Astrocyte (in vitro differentiated cells and primary cell): Measurements from ENCODE around the gene SMOC1. TPM values are rescaled to one million over a fixed set of nuclear protein-coding genes. Genes with fewer than 3 reads are reported as not detected.

Experiments used
- DNase-seq: peaks from one replicate; pipeline ENCODE4 v3.0.0-alpha.2; 2010; ENCODE audit warnings: low read depth
- FAIRE-seq: peaks from 2 replicates; lab custom pipeline; 2011; peaks lifted over from hg19 to GRCh38; lab: Jason Lieb, UNC
- H2AFZ ChIP-seq: 2 replicates; pipeline ENCODE4 v1.6.0; 2012; ENCODE audit warnings: low read depth, low read length, inconsistent platforms
- H3K27ac ChIP-seq: 2 replicates; pipeline ENCODE4 v1.5.1; 2011; ENCODE audit warnings: low read depth, low read length, inconsistent platforms
- H3K27me3 ChIP-seq: 2 replicates; pipeline ENCODE4 v1.6.0; 2011; ENCODE audit warnings: low read length, inconsistent platforms; ENCODE audit not compliant: insufficient read depth
- H3K36me3 ChIP-seq: 2 replicates; pipeline ENCODE4 v1.5.1; 2011; ENCODE audit warnings: low read length, inconsistent platforms; ENCODE audit not compliant: insufficient read depth
- H3K4me1 ChIP-seq: 2 replicates; pipeline ENCODE4 v1.5.1; 2011; ENCODE audit warnings: low read length, inconsistent platforms; ENCODE audit not compliant: insufficient read depth
- H3K4me2 ChIP-seq: 2 replicates; pipeline ENCODE4 v1.6.0; 2012; ENCODE audit warnings: low read length, inconsistent platforms
- H3K4me3 ChIP-seq: 2 replicates; pipeline ENCODE4 v1.5.1; 2011; ENCODE audit warnings: low read depth, mild to moderate bottlenecking, low read length, inconsistent platforms; ENCODE audit not compliant: insufficient read depth
- H3K79me2 ChIP-seq: 2 replicates; pipeline ENCODE4 v1.6.0; 2012; ENCODE audit warnings: mild to moderate bottlenecking, low read length, inconsistent platforms; ENCODE audit not compliant: insufficient read depth
- H3K9ac ChIP-seq: 2 replicates; pipeline ENCODE4 v1.6.0; 2012; ENCODE audit warnings: mild to moderate bottlenecking, low read length, inconsistent platforms
- H3K9me3 ChIP-seq: 2 replicates; pipeline ENCODE4 v1.5.1; 2012; ENCODE audit warnings: low read depth, mild to moderate bottlenecking, low read length, inconsistent platforms; ENCODE audit not compliant: insufficient read depth
- H4K20me1 ChIP-seq: 2 replicates; pipeline ENCODE4 v1.6.0; 2012; ENCODE audit warnings: low read length, inconsistent platforms; ENCODE audit not compliant: insufficient read depth
- H3K27ac Mint-ChIP-seq: one replicate; pipeline ENCODE4 v1.8.0; 2021; ENCODE audit warnings: mild to moderate bottlenecking, mixed read lengths; ENCODE audit not compliant: unreplicated experiment
- H3K27me3 Mint-ChIP-seq: one replicate; pipeline ENCODE4 v1.8.0; 2021; ENCODE audit warnings: low read depth, mixed read lengths; ENCODE audit not compliant: unreplicated experiment
- H3K36me3 Mint-ChIP-seq: one replicate; pipeline ENCODE4 v1.8.0; 2021; ENCODE audit warnings: low read depth, mixed read lengths; ENCODE audit not compliant: unreplicated experiment
- H3K4me1 Mint-ChIP-seq: one replicate; pipeline ENCODE4 v1.8.0; 2021; ENCODE audit warnings: low read depth, mixed read lengths; ENCODE audit not compliant: unreplicated experiment
- H3K4me3 Mint-ChIP-seq: one replicate; pipeline ENCODE4 v1.8.0; 2021; ENCODE audit warnings: mild to moderate bottlenecking, moderate library complexity, mixed read lengths; ENCODE audit not compliant: unreplicated experiment
- H3K9me3 Mint-ChIP-seq: one replicate; pipeline ENCODE4 v1.8.0; 2021; ENCODE audit warnings: mild to moderate bottlenecking, mixed read lengths; ENCODE audit not compliant: unreplicated experiment
- CTCF ChIP-seq: IDR thresholded peaks from 2 replicates; pipeline ENCODE4 v1.5.1; 2011; ENCODE audit warnings: low read depth, mild to moderate bottlenecking, inconsistent platforms, low read length, moderate library complexity; ENCODE audit not compliant: insufficient read depth
- EZH2 ChIP-seq: IDR thresholded peaks from 2 replicates; pipeline ENCODE4 v1.6.1; 2012; ENCODE audit warnings: mild to moderate bottlenecking, low read length, inconsistent platforms; ENCODE audit not compliant: insufficient read depth
- total RNA-seq: library from RNA; stranded (reverse); gene quantifications from 2 replicates; pipeline ENCODE4 v1.2.1, GENCODE V29; 2021

The SMOC1 gene
- total RNA-seq, 1 donor from 2014 or later, result 0.16 TPM

GRCh38 chr14:69850736-69851112 lies 28.5 kb upstream of the SMOC1 start:
- Histone ChIP-seq H3K27ac (no peak overlapping the region), H3K79me2 (no peaks in the 10 kb centered on the region), H2AFZ (no peak overlapping the region), H3K4me2 (no peak overlapping the region), H4K20me1 (no peaks in the 10 kb centered on the region), H3K9me3 (no peaks in the 10 kb centered on the region), H3K4me3 (no peak overlapping the region), H3K4me1 (peaks cover 3% of the 10 kb centered on the region), H3K27me3 (peaks cover 5% of the 10 kb centered on the region), H3K9ac (no peak overlapping the region), H3K36me3 (no peaks in the 10 kb centered on the region)
- no peak for DNase-seq
- no peak for TF ChIP-seq EZH2
- FAIRE-seq, result no peak
- Mint-ChIP-seq H3K27ac (no peak overlapping the region), H3K4me1 (peaks cover 7% of the 10 kb centered on the region), H3K36me3 (no peaks in the 10 kb centered on the region), H3K9me3 (no peaks in the 10 kb centered on the region), H3K27me3 (peaks cover 10% of the 10 kb centered on the region), H3K4me3 (no peak overlapping the region)

- peaks cover 10% of the 10 kb centered on the region for H3K27me3 Mint-ChIP-seq
- no peak overlapping the region for H3K9ac ChIP-seq
- H3K9me3 ChIP-seq, result no peaks in the 10 kb centered on the region
- no peak overlapping the region for H3K4me3 ChIP-seq
- H3K9me3 Mint-ChIP-seq, result no peaks in the 10 kb centered on the region
- H2AFZ ChIP-seq, result no peak overlapping the region
- peaks cover 3% of the 10 kb centered on the region for H3K4me1 ChIP-seq
- DNase-seq (no peak), FAIRE-seq (no peak)
- no peak overlapping the region for H3K4me2 ChIP-seq
- no peak overlapping the region for H3K27ac ChIP-seq
- no peak for TF ChIP-seq CTCF
- TF ChIP-seq EZH2, result no peak
- no peak overlapping the region for H3K4me3 Mint-ChIP-seq
- H3K79me2 ChIP-seq, result no peaks in the 10 kb centered on the region
- H3K4me1 Mint-ChIP-seq, result peaks cover 7% of the 10 kb centered on the region
- H3K27me3 ChIP-seq, result peaks cover 5% of the 10 kb centered on the region
- H3K36me3 Mint-ChIP-seq, result no peaks in the 10 kb centered on the region
- no peaks in the 10 kb centered on the region for H3K36me3 ChIP-seq
- no peaks in the 10 kb centered on the region for H4K20me1 ChIP-seq
- H3K27ac Mint-ChIP-seq, result no peak overlapping the region
These were observed 26.5 kb upstream of the SMOC1 start for GRCh38 chr14:69852531-69853321.

- Mint-ChIP-seq H3K27ac (no peak overlapping the region), H3K9me3 (no peaks in the 10 kb centered on the region), H3K27me3 (peaks cover 14% of the 10 kb centered on the region), H3K36me3 (no peaks in the 10 kb centered on the region), H3K4me3 (no peak overlapping the region), H3K4me1 (peaks cover 7% of the 10 kb centered on the region)
- H3K9me3 ChIP-seq, result no peaks in the 10 kb centered on the region
- FAIRE-seq (no peak), DNase-seq (no peak)
- peaks cover 5% of the 10 kb centered on the region for H3K27me3 ChIP-seq
- no peak overlapping the region for H2AFZ ChIP-seq
- H3K27ac ChIP-seq, result no peak overlapping the region
- no peaks in the 10 kb centered on the region for H3K36me3 ChIP-seq
- no peak overlapping the region for H3K4me3 ChIP-seq
- no peaks in the 10 kb centered on the region for H4K20me1 ChIP-seq
- no peak overlapping the region for H3K4me2 ChIP-seq
- TF ChIP-seq EZH2, result no peak
- peaks cover 3% of the 10 kb centered on the region for H3K4me1 ChIP-seq
- no peak overlapping the region for H3K9ac ChIP-seq
- H3K79me2 ChIP-seq, result no peaks in the 10 kb centered on the region
These were observed 25.4 kb upstream of the SMOC1 start for GRCh38 chr14:69853774-69854173.
